ENCODE measurements around the gene KRTAP10-1. TPM values are rescaled to one million over a fixed set of nuclear protein-coding genes. Genes with fewer than 3 reads are reported as not detected.

Gene KRTAP10-1
- total RNA-seq, 1 donor from 2014 or later: not detected

GRCh38 chr21:44508426-44508710 is 31.6 kb downstream of the KRTAP10-1 start:
- TF ChIP-seq EZH2 (IDR thresholded peaks at IDR 0.05): no peak
- TF ChIP-seq CTCF (IDR thresholded peaks at IDR 0.05): no peak
- no peak for TF ChIP-seq EZH2phosphoT487 (IDR thresholded peaks at IDR 0.05)
- Histone ChIP-seq H3K9me3 (ENCODE audit: low read depth) (no peaks in the 10 kb centered on the region), H4K20me1 (ENCODE audit: low read depth) (no peaks in the 10 kb centered on the region), H3K4me2 (no peak overlapping the region), H3K27ac (no peak overlapping the region), H3K4me1 (peaks cover 7% of the 10 kb centered on the region), H3K27me3 (no peaks in the 10 kb centered on the region), H3K79me2 (ENCODE audit: low read depth) (no peaks in the 10 kb centered on the region), H3K9ac (no peak overlapping the region), H3F3A (ENCODE audit: low read depth) (no peaks in the 10 kb centered on the region), H3K4me3 (no peak overlapping the region), H3K36me3 (no peaks in the 10 kb centered on the region), H2AFZ (replicated peaks) (no peak overlapping the region)
- DNase-seq (ENCODE audit: low spot score): no peak
- Mint-ChIP-seq H3K27me3 (ENCODE audit: insufficient read depth, low read depth) (peaks cover 2% of the 10 kb centered on the region), H3K27ac (no peak overlapping the region), H3K9me3 (no peaks in the 10 kb centered on the region), H3K4me1 (peaks cover 7% of the 10 kb centered on the region), H3K4me3 (no peak overlapping the region), H3K36me3 (no peaks in the 10 kb centered on the region)

- no peak overlapping the region for H2AFZ ChIP-seq (replicated peaks)
- H3K9me3 ChIP-seq (ENCODE audit: low read depth): no peaks in the 10 kb centered on the region
- H3K27me3 Mint-ChIP-seq (ENCODE audit: insufficient read depth, low read depth): peaks cover 2% of the 10 kb centered on the region
- no peaks in the 10 kb centered on the region for H3K36me3 Mint-ChIP-seq
- TF ChIP-seq EZH2phosphoT487 (IDR thresholded peaks at IDR 0.05): no peak
- no peak for TF ChIP-seq CTCF (IDR thresholded peaks at IDR 0.05)
- TF ChIP-seq EZH2 (IDR thresholded peaks at IDR 0.05): no peak
- DNase-seq (ENCODE audit: low spot score): no peak
- no peaks in the 10 kb centered on the region for H4K20me1 ChIP-seq (ENCODE audit: low read depth)
- H3K27ac ChIP-seq: no peak overlapping the region
- H3K79me2 ChIP-seq (ENCODE audit: low read depth): no peaks in the 10 kb centered on the region
- H3K9me3 Mint-ChIP-seq: no peaks in the 10 kb centered on the region
- H3F3A ChIP-seq (ENCODE audit: low read depth): no peaks in the 10 kb centered on the region
- no peaks in the 10 kb centered on the region for H3K36me3 ChIP-seq
- no peak overlapping the region for H3K4me2 ChIP-seq
- H3K27ac Mint-ChIP-seq: no peak overlapping the region
- H3K4me3 Mint-ChIP-seq: no peak overlapping the region
- no peaks in the 10 kb centered on the region for H3K27me3 ChIP-seq
- H3K4me1 ChIP-seq: peaks cover 7% of the 10 kb centered on the region
- H3K4me3 ChIP-seq: no peak overlapping the region
- peaks cover 7% of the 10 kb centered on the region for H3K4me1 Mint-ChIP-seq
- no peak overlapping the region for H3K9ac ChIP-seq
Measured at GRCh38 chr21:44507673-44508425, 32.1 kb downstream of the KRTAP10-1 start.

GRCh38 chr21:44506279-44507255 is 33.4 kb downstream of the KRTAP10-1 start:
- Mint-ChIP-seq H3K36me3 (no peaks in the 10 kb centered on the region), H3K27me3 (ENCODE audit: insufficient read depth, low read depth) (peaks cover 2% of the 10 kb centered on the region), H3K27ac (no peak overlapping the region), H3K9me3 (no peaks in the 10 kb centered on the region), H3K4me3 (no peak overlapping the region), H3K4me1 (peaks cover 7% of the 10 kb centered on the region)
- no peak for TF ChIP-seq CTCF (IDR thresholded peaks at IDR 0.05)
- no peak for TF ChIP-seq EZH2phosphoT487 (IDR thresholded peaks at IDR 0.05)
- TF ChIP-seq EZH2 (IDR thresholded peaks at IDR 0.05): no peak
- Histone ChIP-seq H3K9me3 (ENCODE audit: low read depth) (no peaks in the 10 kb centered on the region), H2AFZ (replicated peaks) (peak overlapping the region; percentile 10), H3K36me3 (no peaks in the 10 kb centered on the region), H3K79me2 (ENCODE audit: low read depth) (no peaks in the 10 kb centered on the region), H3K4me1 (peaks cover 7% of the 10 kb centered on the region), H3K27ac (no peak overlapping the region), H3F3A (ENCODE audit: low read depth) (no peaks in the 10 kb centered on the region), H3K9ac (no peak overlapping the region), H3K27me3 (no peaks in the 10 kb centered on the region), H3K4me2 (no peak overlapping the region), H3K4me3 (no peak overlapping the region), H4K20me1 (ENCODE audit: low read depth) (no peaks in the 10 kb centered on the region)
- DNase-seq (ENCODE audit: low spot score): peak; percentile 33

All from neural progenitor cell (in vitro differentiated cells).